ENCODE results near the gene STUM.

- TF ChIP-seq GATA2 (IDR thresholded peaks at IDR 0.05; ENCODE audit: low read depth, low read length) (no peak), GATA3 (IDR thresholded peaks at IDR 0.05; ENCODE audit: low read depth, low read length) (no peak)
These were observed 34.4 kb downstream of the STUM start for GRCh38 chr1:226582966-226583365.

Data from SH-SY5Y (cell line).